AG09309 (cell line): ENCODE data around the gene CCNY.
"Not testable (repeated sequence)": the region's sequence is repeated elsewhere in the genome, so short reads cannot be mapped to it uniquely, and the experiment has no call there.

Experiments
- DNase-seq: peaks from one replicate; pipeline ENCODE4 v3.0.0-alpha.2; 2010; ENCODE audit warnings: low read depth
- H3K4me3 ChIP-seq: 2 replicates; pipeline ENCODE4 v1.5.1; 2011; ENCODE audit warnings: mild to moderate bottlenecking, low read depth, low read length, moderate library complexity; ENCODE audit not compliant: control insufficient read depth
- TF ChIP-seq, protein P1 (sequence below): IDR thresholded peaks from 2 replicates; pipeline ENCODE4 v1.5.1; 2011; ENCODE audit warnings: mild to moderate bottlenecking, low read depth, low read length, inconsistent platforms; ENCODE audit not compliant: insufficient read depth, control insufficient read depth; ENCODE audit errors: missing control alignments

Gene CCNY

DNA sequence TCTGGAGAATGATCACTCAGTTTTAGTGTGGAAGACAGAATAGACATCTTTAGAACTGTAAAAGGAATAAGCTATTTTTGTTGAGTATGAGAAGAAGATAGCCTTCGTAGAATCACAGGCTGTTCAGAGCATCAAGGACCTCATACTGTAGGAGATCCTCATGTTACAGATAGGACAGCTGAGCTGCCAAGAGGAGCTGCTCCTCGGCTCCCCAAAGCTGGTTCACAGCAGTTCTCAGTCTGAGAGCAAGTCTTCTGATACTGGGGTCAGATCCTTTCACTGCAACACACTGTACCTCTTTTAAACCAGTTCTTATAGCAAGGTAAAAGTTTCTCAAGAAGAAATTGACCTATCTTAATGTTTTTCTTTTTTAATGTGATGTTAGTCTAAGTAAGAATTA is 17.1 kb downstream of the CCNY start:
- no peak for DNase-seq
- H3K4me3 ChIP-seq, result no peak overlapping the region

DNA sequence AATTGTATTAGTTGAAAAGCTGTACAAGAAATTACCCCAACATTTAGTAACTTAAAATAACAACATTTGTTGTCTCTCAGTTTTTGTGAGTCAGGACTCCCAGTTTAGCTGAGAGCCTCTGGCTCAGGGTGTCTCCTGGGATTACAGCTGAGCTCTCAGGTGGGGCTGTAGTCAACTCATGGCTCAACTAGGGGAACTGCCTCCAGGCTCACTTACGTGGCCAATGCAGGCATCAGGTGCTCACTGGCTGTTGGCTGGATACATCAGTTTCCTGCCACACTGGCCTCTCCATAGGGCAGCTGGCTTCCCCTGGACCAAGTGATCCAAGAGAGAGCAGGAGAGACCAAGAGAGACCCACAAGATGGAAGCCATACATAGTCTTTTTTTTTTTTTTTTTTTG is 17.5 kb downstream of the CCNY start:
- DNase-seq, result no peak
- TF ChIP-seq, protein P1, sequence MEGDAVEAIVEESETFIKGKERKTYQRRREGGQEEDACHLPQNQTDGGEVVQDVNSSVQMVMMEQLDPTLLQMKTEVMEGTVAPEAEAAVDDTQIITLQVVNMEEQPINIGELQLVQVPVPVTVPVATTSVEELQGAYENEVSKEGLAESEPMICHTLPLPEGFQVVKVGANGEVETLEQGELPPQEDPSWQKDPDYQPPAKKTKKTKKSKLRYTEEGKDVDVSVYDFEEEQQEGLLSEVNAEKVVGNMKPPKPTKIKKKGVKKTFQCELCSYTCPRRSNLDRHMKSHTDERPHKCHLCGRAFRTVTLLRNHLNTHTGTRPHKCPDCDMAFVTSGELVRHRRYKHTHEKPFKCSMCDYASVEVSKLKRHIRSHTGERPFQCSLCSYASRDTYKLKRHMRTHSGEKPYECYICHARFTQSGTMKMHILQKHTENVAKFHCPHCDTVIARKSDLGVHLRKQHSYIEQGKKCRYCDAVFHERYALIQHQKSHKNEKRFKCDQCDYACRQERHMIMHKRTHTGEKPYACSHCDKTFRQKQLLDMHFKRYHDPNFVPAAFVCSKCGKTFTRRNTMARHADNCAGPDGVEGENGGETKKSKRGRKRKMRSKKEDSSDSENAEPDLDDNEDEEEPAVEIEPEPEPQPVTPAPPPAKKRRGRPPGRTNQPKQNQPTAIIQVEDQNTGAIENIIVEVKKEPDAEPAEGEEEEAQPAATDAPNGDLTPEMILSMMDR, result no peak
- no peak overlapping the region for H3K4me3 ChIP-seq

More for the DNA sequence above, 17.1 kb downstream of the CCNY start:
- TF ChIP-seq, protein P1, result no peak

DNA sequence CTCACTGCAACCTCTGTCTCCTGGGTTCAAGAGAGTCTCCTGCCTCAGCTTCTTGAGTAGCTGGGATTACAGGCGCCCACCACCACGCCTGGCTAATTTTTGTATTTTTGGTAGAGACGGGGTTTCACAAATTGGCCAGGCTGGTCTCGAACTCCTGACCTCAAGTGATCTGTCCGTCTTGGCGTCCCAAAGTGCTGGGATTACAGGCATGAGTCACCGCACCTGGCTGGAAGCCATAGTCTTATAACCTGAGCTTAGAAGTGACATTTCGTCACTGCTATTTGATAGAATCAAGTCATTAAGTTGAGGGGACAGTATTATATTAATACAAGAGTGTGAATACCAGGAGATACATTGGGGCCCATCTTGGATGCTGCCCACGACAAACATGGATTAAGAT is 17.9 kb downstream of the CCNY start:
- not testable (repeated sequence) for DNase-seq, H3K4me3 ChIP-seq

DNA sequence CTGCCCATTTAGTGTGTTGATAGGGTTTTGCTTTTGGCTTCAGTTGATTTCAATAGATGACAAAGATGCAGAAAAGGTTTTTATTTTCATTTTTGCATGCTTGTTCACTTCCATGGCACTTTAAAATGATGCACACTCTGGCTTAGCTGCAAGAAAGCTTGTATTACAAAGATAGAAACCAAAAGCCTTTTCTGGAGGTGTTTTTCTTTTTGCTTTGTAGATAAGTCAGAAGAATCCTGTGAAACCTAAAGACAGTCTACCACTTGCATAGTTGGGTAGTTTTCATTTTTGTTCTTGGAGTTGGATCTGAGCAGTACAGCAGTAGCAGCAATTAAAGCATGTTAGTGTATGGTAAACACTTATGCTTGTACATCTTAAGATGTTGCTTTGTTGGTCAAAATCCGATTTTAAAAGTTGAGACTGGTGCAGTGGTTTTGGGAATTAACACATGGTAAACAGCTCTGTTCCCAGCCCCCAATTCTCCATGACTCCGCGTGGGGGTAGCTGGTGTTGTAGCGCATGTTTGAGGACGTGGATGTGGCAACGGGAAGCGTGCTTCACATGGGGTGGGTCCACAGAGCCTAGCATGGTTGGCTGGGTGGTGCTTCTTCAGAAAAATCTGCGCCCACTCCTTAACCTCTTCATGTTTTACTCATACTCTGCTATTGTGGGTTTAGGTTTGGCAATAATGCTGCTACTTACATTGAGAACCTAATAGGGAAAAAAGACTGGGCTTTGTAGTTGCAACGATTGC is 19.8 kb downstream of the CCNY start:
- no peak overlapping the region for H3K4me3 ChIP-seq
- DNase-seq, result no peak
- TF ChIP-seq, protein P1, result no peak

DNA sequence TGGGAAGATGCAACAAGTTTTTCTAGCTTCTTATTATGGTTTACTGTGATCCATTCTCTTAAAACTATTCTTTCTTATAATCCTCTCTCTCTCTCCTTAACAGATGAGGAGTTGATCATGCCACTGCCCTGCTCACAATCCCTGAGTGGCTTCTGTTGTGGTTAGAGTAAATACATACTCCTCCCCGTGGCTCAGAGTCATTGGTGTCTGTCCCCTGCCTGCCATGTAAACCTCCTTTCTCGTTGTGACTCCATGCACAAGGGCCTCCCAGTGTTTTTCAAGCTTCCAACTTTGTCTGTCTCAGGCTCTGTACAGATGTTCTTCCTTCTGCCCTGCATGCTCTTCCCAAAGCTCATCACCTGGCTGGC is 20.4 kb downstream of the CCNY start:
- H3K4me3 ChIP-seq, result no peak overlapping the region
- TF ChIP-seq, protein P1, result no peak
- no peak for DNase-seq

DNA sequence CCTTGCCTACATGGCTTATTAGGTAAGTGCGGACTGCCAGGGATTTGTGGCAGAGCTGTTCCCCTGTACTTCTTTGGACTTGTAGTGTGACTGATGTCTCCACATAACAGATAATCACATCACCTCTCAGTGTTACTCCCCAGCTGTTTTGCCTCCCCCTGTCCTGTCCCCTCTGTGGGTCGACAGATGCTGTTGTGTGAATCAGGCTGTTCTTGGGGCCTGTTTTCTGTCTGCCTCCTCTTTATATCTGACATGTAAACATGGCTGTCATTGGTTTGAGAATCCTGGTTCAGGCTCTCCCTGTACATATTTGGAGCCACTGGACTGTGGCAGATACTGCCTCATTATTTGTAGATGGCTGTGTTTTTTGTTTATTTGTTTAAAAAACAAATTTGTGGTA is 22.7 kb downstream of the CCNY start:
- DNase-seq, result no peak
- no peak overlapping the region for H3K4me3 ChIP-seq
- TF ChIP-seq, protein P1, result no peak

DNA sequence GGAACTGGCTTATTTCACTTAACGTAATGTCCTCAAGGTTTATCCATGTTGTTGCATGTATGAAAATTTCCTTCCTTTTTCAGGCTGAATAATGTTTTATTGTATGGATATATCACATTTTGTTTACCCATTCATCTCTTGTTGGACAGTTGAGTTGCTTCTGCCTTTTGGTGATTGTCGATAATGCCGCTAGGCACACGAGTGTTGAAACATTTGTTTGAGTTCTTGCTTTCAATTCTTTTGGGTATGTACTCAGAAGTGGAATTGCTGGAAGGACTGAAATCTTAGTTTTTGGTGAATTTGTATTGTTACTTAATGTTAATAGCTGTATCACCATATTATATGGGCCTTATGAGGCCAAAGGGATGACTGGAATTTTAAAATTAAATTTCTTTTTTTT is 23.6 kb downstream of the CCNY start:
- H3K4me3 ChIP-seq, result no peak overlapping the region
- DNase-seq, result no peak
- TF ChIP-seq, protein P1, result no peak
